Neural progenitor cell (in vitro differentiated cells): ENCODE measurements around the gene PIP4K2A. TPM values are rescaled to one million over a fixed set of nuclear protein-coding genes. Genes with fewer than 3 reads are reported as not detected.

Experiments used
- DNase-seq: peaks from one replicate; pipeline ENCODE4 v3.0.0-alpha.2; 2016; ENCODE audit warnings: low spot score
- H2AFZ ChIP-seq: fragments of 200-600 bp; sonication (generic); replicated peaks from 2 replicates; pipeline ENCODE4 v1.6.1; 2016; ENCODE audit warnings: antibody characterized with exemption
- H3F3A ChIP-seq: fragments of 200-600 bp; sonication (generic); 2 replicates; pipeline ENCODE4 v1.6.1; 2016; ENCODE audit warnings: antibody characterized with exemption, low read depth
- H3K27ac ChIP-seq: fragments of 200-600 bp; sonication (generic); 2 replicates; pipeline ENCODE4 v1.5.1; 2016; ENCODE audit warnings: mild to moderate bottlenecking
- H3K27me3 ChIP-seq: fragments of 200-600 bp; sonication (generic); 2 replicates; pipeline ENCODE4 v1.6.1; 2016; ENCODE audit warnings: mild to moderate bottlenecking, moderate library complexity
- H3K36me3 ChIP-seq: fragments of 200-600 bp; sonication (generic); 2 replicates; pipeline ENCODE4 v1.5.1; 2016
- H3K4me1 ChIP-seq: fragments of 200-600 bp; sonication (generic); 2 replicates; pipeline ENCODE4 v1.6.1; 2016; ENCODE audit warnings: mixed run types
- H3K4me2 ChIP-seq: fragments of 200-600 bp; sonication (generic); 2 replicates; pipeline ENCODE4 v1.6.1; 2016
- H3K4me3 ChIP-seq: fragments of 200-600 bp; sonication (generic); 2 replicates; pipeline ENCODE4 v1.5.1; 2016
- H3K79me2 ChIP-seq: fragments of 200-600 bp; sonication (generic); 2 replicates; pipeline ENCODE4 v1.6.1; 2016; ENCODE audit warnings: low read depth
- H3K9ac ChIP-seq: fragments of 200-600 bp; sonication (generic); 2 replicates; pipeline ENCODE4 v1.6.1; 2016
- H3K9me3 ChIP-seq: fragments of 200-600 bp; sonication (generic); 2 replicates; pipeline ENCODE4 v1.5.1; 2016; ENCODE audit warnings: low read depth
- H4K20me1 ChIP-seq: fragments of 200-600 bp; sonication (generic); 2 replicates; pipeline ENCODE4 v1.6.1; 2016; ENCODE audit warnings: low read depth
- H3K27ac Mint-ChIP-seq: 3 replicates; pipeline ENCODE4 v1.8.0; 2021; ENCODE audit warnings: mixed read lengths
- H3K27me3 Mint-ChIP-seq: 2 replicates; pipeline ENCODE4 v1.8.0; 2022; ENCODE audit warnings: low read depth, mild to moderate bottlenecking, inconsistent platforms, moderate library complexity, mixed read lengths; ENCODE audit not compliant: insufficient read depth
- H3K36me3 Mint-ChIP-seq: 3 replicates; pipeline ENCODE4 v1.8.0; 2021; ENCODE audit warnings: mixed read lengths
- H3K4me1 Mint-ChIP-seq: 3 replicates; pipeline ENCODE4 v1.8.0; 2021; ENCODE audit warnings: mixed read lengths
- H3K4me3 Mint-ChIP-seq: 3 replicates; pipeline ENCODE4 v1.8.0; 2021; ENCODE audit warnings: mild to moderate bottlenecking, moderate library complexity, mixed read lengths
- H3K9me3 Mint-ChIP-seq: 3 replicates; pipeline ENCODE4 v1.8.0; 2020; ENCODE audit warnings: mixed read lengths
- EZH2 ChIP-seq: fragments of 200-600 bp; sonication (generic); IDR thresholded peaks from 2 replicates; pipeline ENCODE4 v1.6.1; 2017; ENCODE audit warnings: antibody characterized with exemption, mild to moderate bottlenecking, moderate library complexity
- EZH2phosphoT487 ChIP-seq: fragments of 200-600 bp; sonication (generic); IDR thresholded peaks from 2 replicates; pipeline ENCODE4 v1.6.1; 2017; ENCODE audit warnings: antibody characterized with exemption
- total RNA-seq: library from RNA; depleted of rRNA; stranded (reverse); fragments of >200 nt; gene quantifications from 2 replicates; pipeline ENCODE4 v1.2.3, GENCODE V29; 2015; ENCODE audit warnings: low replicate concordance
- TF ChIP-seq, protein P1 (sequence below): fragments of 200-600 bp; sonication (generic); IDR thresholded peaks from 2 replicates; pipeline ENCODE4 v1.5.1; 2017; ENCODE audit warnings: antibody characterized with exemption, mild to moderate bottlenecking

PIP4K2A gene
- total RNA-seq, 1 donor from 2014 or later, result 37.6 TPM

DNA sequence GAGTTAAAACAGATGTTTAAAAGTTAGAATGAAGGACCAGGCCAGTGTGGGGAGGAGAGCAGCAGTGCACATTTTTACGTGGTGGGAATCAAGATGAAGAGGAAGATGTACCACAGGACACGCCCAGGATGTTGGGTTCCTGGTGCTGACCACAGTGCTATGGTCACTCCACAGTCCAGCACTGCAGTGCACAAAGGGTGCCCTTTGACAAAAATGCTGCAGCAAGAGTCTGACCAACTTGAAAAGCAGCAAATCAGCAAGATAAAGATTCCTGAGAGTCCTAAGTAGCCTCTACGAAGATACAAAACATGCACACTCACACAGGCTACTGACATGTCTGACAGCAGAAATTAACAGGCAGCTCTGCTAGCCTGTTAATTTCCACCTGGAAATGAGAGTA is 107.1 kb downstream of the PIP4K2A start:
- H3K27me3 Mint-ChIP-seq, result no peaks in the 10 kb centered on the region
- DNase-seq, result no peak
- no peak overlapping the region for H3K27ac Mint-ChIP-seq
- H3K36me3 Mint-ChIP-seq, result peaks cover 25% of the 10 kb centered on the region
- H3K4me1 ChIP-seq, result peaks cover 37% of the 10 kb centered on the region
- H3K27me3 ChIP-seq, result no peaks in the 10 kb centered on the region
- H3K9ac ChIP-seq, result no peak overlapping the region
- no peak for TF ChIP-seq EZH2
- TF ChIP-seq, protein P1, sequence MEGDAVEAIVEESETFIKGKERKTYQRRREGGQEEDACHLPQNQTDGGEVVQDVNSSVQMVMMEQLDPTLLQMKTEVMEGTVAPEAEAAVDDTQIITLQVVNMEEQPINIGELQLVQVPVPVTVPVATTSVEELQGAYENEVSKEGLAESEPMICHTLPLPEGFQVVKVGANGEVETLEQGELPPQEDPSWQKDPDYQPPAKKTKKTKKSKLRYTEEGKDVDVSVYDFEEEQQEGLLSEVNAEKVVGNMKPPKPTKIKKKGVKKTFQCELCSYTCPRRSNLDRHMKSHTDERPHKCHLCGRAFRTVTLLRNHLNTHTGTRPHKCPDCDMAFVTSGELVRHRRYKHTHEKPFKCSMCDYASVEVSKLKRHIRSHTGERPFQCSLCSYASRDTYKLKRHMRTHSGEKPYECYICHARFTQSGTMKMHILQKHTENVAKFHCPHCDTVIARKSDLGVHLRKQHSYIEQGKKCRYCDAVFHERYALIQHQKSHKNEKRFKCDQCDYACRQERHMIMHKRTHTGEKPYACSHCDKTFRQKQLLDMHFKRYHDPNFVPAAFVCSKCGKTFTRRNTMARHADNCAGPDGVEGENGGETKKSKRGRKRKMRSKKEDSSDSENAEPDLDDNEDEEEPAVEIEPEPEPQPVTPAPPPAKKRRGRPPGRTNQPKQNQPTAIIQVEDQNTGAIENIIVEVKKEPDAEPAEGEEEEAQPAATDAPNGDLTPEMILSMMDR, result no peak
- no peak for TF ChIP-seq EZH2phosphoT487
- no peak overlapping the region for H3K4me3 ChIP-seq
- no peak overlapping the region for H3K4me2 ChIP-seq
- no peaks in the 10 kb centered on the region for H3K9me3 ChIP-seq
- peaks cover 20% of the 10 kb centered on the region for H3K79me2 ChIP-seq
- peaks cover 28% of the 10 kb centered on the region for H3K4me1 Mint-ChIP-seq
- H3F3A ChIP-seq, result peaks cover 14% of the 10 kb centered on the region
- H3K4me3 Mint-ChIP-seq, result no peak overlapping the region
- no peaks in the 10 kb centered on the region for H3K36me3 ChIP-seq
- H4K20me1 ChIP-seq, result no peaks in the 10 kb centered on the region
- no peak overlapping the region for H2AFZ ChIP-seq
- H3K9me3 Mint-ChIP-seq, result peaks cover 11% of the 10 kb centered on the region
- H3K27ac ChIP-seq, result no peak overlapping the region

DNA sequence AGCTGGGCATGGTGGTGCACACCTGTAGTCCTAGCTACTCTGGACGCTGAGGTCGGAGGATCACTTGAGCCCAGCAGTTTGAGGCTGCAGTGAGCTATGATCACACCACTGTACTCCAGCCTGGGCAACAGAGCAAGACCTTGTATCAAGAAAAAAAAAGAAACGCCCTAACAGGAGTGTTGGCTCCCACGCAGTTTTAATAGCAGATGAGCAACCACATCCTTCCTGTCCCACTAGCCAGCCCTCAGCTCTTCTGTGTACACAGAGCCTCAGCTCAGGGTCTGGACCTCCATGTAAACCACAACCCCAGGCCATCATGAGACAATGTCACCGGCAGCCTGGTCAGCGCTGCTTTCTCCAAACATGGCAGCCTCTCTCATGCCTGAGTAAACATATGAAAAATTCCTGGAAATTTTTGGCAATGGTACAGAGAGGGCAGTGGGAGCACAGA is 108.2 kb downstream of the PIP4K2A start:
- no peaks in the 10 kb centered on the region for H3K27me3 Mint-ChIP-seq
- Histone ChIP-seq H2AFZ (no peak overlapping the region), H3K4me3 (no peak overlapping the region), H3K9me3 (no peaks in the 10 kb centered on the region), H3K4me2 (no peak overlapping the region), H4K20me1 (no peaks in the 10 kb centered on the region), H3K9ac (no peak overlapping the region), H3K36me3 (no peaks in the 10 kb centered on the region), H3K79me2 (peaks cover 18% of the 10 kb centered on the region), H3K27me3 (no peaks in the 10 kb centered on the region), H3F3A (peaks cover 14% of the 10 kb centered on the region), H3K4me1 (peaks cover 37% of the 10 kb centered on the region), H3K27ac (no peak overlapping the region)
- no peak overlapping the region for H3K27ac Mint-ChIP-seq
- H3K4me3 Mint-ChIP-seq, result no peak overlapping the region
- no peak for DNase-seq
- peaks cover 37% of the 10 kb centered on the region for H3K4me1 Mint-ChIP-seq
- H3K9me3 Mint-ChIP-seq, result peaks cover 11% of the 10 kb centered on the region
- TF ChIP-seq EZH2 (no peak), EZH2phosphoT487 (no peak)
- TF ChIP-seq, protein P1, result no peak
- peaks cover 26% of the 10 kb centered on the region for H3K36me3 Mint-ChIP-seq

DNA sequence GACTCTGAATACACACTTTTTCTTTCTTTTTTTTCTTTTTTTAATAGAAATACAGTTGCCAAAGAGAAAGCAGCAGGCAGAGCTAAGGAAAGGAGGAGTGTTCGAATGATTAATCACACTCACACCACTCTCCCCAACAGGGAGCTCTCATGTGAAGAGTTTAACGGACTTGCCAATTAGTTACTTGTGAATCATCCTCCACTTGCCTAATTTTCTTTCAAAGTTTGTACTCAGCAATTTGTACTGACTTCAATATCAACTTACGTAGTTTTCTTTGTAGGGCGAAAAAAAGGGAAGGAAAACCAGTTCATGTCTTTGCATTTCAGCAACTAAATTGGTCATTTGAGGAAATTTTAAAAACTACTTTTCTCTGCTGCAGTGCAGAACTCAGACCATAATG is 109.2 kb downstream of the PIP4K2A start:
- H3K9me3 Mint-ChIP-seq, result peaks cover 5% of the 10 kb centered on the region
- no peaks in the 10 kb centered on the region for H3K27me3 Mint-ChIP-seq
- Histone ChIP-seq H3K27ac (peak overlapping the region; percentile 83), H3K9me3 (no peaks in the 10 kb centered on the region), H3K9ac (no peak overlapping the region), H2AFZ (no peak overlapping the region), H3K4me1 (peaks cover 33% of the 10 kb centered on the region), H3K36me3 (no peaks in the 10 kb centered on the region), H3F3A (peaks cover 14% of the 10 kb centered on the region), H4K20me1 (no peaks in the 10 kb centered on the region), H3K4me3 (no peak overlapping the region), H3K27me3 (no peaks in the 10 kb centered on the region), H3K4me2 (peak overlapping the region; percentile 54), H3K79me2 (peaks cover 8% of the 10 kb centered on the region)
- peaks cover 21% of the 10 kb centered on the region for H3K36me3 Mint-ChIP-seq
- peak; percentile 30 for DNase-seq
- no peak overlapping the region for H3K4me3 Mint-ChIP-seq
- TF ChIP-seq, protein P1, result no peak
- H3K27ac Mint-ChIP-seq, result no peak overlapping the region
- H3K4me1 Mint-ChIP-seq, result peaks cover 46% of the 10 kb centered on the region
